ENCODE data around the gene FN3KRP.

GRCh38 chr17:82709676-82710498 lies 6.6 kb upstream of the FN3KRP start:
- no peak for TF ChIP-seq POLR2AphosphoS5 (IDR thresholded peaks at IDR 0.05)
- TF ChIP-seq, protein P1, sequence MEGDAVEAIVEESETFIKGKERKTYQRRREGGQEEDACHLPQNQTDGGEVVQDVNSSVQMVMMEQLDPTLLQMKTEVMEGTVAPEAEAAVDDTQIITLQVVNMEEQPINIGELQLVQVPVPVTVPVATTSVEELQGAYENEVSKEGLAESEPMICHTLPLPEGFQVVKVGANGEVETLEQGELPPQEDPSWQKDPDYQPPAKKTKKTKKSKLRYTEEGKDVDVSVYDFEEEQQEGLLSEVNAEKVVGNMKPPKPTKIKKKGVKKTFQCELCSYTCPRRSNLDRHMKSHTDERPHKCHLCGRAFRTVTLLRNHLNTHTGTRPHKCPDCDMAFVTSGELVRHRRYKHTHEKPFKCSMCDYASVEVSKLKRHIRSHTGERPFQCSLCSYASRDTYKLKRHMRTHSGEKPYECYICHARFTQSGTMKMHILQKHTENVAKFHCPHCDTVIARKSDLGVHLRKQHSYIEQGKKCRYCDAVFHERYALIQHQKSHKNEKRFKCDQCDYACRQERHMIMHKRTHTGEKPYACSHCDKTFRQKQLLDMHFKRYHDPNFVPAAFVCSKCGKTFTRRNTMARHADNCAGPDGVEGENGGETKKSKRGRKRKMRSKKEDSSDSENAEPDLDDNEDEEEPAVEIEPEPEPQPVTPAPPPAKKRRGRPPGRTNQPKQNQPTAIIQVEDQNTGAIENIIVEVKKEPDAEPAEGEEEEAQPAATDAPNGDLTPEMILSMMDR (IDR thresholded peaks at IDR 0.05): no peak

Data from esophagus muscularis mucosa (tissue), 3 donors.